Measurements from ENCODE around the gene MAN2B2.
"Not testable (repeated sequence)": the region's sequence is repeated elsewhere in the genome, so short reads cannot be mapped to it uniquely, and the experiment has no call there.

Gene MAN2B2

DNA sequence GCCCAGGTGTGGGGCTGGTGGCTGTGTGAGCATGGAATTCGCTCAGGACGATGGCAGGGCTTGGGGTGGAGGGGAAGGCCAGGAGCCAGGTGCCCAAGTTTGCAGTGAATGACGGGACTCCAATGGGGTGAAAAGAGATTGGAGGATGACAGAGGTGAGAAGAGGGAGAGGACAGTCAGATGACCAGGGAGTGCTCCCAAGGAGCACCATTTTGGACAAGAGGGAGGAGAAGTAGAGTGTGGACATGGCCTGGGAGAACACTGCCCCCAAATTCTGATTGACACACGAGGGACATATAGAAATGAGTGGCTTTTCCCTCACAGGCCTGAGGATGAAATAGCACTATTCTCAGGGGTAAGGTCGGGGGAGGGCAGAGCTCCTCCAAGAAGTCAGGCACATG is 72.2 kb downstream of the MAN2B2 start:
- DNase-seq: no peak

DNA sequence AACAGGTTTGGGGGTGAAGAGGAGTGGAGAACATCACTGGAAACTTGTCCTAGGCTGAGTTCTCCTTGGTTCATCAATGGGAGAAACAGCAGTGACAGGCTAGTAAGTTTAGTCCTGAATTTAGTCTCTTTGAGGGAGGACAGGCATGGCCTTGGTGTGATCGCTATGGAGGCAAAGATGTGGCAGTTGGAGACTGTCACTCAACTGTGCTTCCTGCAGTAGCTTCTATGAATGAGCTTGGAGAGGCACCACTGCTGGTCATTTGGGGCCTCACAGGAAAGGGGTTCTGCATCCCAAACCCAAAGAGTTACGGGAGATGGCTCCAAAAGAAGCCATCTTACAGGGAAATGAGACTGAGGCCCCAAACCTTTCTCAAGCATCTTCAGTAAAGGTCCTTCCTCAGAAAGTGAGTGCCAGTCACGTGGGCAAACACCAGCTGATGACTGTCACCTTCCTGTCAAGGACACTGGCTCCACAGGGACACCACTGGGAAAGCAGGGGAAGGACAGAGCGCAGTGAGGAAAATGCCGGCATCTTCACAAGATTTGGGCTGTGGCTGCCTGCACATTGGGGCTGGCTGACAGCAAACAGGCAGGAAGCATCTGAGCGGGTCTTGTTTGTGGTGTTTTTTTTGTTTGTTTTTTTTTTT is 72.7 kb downstream of the MAN2B2 start:
- DNase-seq: no peak

GRCh38 chr4:6649216-6649615 is 74.2 kb downstream of the MAN2B2 start:
- DNase-seq: no peak

DNA sequence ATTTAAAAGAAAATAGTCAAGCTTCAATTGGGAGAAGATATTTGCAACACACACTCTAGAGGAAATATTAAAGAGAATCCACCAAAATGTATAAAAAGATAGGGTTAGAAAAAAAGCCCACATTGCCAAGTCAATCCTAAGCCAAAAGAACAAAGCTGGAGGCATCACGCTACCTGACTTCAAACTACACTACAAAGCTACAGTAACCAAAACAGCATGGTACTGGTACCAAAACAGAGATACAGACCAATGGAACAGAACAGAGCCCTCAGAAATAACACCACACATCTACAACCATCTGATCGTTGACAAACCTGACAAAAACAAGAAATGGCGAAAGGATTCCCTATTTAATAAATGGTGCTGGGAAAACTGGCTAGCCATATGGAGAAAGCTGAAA is 79.2 kb downstream of the MAN2B2 start:
- DNase-seq: not testable (repeated sequence)

DNA sequence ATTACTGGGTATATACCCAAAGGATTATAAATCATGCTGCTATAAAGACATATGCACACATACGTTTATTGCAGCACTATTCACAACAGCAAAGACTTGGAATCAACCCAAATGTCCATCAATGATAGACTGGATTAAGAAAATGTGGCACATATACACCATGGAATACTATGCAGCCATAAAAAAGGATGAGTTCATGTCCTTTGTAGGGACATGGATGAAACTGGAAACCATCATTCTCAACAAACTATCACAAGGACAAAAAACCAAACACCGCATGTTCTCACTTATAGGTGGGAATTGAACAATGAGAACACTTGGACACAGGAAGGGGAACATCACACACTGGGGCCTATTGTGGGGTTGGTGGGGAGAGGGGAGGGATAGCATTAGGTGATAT is 80.3 kb downstream of the MAN2B2 start:
- not testable (repeated sequence) for DNase-seq

DNA sequence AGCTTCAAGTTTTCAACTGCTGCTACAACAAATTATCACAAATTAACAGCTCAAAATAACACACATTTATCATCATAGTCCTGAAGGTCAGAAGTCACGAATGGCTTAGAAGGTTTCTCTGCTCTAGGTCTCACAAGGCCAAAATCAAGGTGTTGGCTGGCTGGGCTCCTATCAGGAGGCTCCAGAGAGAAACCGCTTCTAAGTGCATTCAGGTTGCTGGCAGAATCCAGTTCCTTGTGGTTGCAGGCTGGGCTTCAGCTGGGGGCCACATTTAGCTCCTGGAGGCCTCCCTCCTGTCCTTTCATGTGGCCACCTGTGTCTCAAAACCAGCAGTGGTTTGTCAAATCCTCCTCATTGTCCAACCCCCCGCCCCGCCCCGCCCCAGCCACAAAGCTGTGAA is 80.9 kb downstream of the MAN2B2 start:
- DNase-seq: no peak

DNA sequence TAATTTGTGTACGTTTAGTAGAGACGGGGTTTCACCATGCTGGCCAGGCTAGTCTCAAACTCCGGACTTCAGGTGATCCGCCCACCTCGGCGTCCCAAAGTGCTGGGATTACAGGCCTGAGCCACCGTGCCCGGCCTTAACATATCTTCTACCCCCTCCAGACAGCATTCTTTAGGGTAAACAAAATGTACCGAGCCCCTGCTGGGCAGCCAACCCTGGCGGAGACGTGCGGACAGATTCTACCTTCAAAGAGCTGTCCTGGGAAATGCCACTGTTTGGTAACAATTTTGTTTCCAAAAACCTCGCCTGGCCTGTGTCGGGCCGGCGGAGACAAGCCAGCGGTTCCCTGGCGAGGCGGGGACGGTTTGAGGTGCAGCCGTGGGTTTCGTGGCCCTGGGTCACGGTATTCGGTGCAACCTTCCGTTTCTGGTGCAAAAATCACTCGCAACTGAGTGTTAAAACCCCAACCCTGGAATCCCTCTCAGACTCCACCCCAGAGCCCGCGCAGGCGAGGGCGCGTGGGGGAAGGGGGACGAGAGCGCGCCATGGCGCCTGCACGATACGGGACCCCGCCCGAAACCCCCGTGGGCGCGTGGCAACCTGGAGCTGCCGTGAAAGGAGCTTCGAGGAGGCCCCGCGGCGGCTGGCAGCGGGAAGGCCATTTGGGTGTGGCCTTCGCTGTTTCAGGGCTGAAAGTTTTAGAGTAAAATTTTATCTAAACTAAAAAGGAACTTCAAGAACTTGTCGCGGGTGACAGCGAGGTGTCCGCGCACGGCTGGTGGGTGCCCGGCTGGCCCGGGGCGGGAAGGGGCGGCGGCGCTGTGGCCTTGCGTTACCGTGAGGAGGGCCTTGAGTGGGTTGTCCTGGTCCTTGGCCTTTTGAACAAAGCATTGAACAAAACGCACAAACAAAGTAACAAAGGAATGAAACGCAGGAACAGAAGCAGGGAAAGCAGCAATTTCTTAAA is 82.5 kb downstream of the MAN2B2 start:
- no peak for DNase-seq

- no peak for DNase-seq
Measured at GRCh38 chr4:6658209-6658595, 83.2 kb downstream of the MAN2B2 start.

DNA sequence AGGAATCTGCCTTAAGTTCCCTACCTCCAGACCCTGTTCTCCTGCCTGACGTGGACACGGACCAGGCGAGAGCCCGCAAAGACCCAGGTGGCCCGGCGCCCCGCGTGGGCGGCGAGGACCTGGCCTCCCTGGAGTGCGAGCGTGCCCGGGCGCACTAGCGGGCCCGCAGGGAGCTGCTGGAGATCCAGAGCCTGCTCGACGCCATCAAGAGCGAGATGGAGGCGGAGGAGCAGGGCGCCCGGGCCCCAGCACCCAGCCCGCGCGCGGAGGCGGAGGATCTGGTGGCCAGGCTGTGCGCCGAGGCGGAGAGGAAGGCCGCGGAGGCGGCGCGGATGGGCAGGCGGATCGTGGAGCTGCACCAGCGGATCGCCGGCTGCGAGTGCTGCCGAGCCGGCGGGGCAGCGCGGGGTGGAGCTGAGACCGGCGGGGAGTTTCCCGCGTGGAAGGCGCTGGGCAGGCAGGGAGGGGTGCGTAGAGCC is 83.6 kb downstream of the MAN2B2 start:
- no peak for DNase-seq

DNA sequence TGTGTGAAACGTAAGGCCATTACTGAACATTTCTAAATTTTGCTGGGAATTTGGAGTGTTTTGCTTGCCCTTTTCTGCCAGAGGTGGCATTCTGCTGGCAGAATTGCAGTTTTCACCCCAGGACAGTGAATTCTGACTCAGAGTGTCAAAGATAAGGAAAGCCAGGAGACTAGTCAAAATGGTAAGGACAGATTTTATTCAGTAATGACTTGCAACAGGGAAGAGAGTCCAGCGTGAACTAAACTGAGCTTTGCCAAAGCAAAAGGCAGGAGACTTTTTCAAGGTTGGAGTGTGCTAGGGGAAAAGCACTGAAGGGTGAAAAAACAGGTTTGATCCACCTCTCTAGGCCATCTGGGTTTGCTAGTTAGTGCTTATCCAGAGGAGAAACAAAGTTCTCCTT is 84.9 kb downstream of the MAN2B2 start:
- no peak for DNase-seq

- DNase-seq: no peak
Measured at GRCh38 chr4:6660430-6660829, 85.4 kb downstream of the MAN2B2 start.

GRCh38 chr4:6662591-6662990 is 87.6 kb downstream of the MAN2B2 start:
- DNase-seq: no peak

DNA sequence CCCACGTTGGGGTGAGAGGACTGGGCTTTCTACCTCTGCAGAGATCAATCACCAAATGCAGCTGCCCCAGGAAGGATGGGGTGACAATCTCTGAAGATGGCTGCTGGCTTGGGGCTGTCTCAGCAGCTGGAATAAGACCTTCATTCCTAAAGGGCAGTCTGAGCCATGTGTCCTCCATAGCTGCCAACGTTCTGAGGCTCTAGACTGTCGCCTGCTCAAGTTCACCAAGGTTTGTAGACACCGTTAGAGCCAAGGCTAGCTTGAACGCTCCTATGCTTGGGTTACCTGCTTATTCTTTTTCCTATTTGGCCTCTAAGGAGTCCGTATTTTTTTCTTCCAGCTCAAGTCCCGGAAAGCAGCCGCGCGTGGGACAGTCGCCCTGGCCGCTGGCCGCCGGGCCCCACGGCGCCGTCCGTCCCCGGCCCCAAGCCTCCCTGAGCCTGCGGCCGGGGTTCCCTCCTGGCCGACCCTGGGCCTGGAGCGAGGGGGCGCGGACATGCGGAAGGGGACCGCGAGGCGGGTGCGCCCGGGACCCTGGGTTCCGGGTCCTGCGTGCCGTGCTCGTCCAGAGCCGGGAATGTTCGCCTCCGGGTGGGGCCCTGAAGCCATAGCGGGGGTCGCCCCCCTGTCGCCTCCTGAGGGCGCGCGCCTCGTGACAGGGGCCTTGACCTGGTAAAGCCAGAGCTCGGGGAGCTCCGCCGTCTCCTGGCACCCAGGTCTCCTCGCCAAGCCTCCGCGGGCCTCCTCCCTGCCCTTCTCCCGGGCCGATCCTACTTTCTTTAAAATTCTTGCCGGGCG is 88.8 kb downstream of the MAN2B2 start:
- DNase-seq: no peak

- no peak for DNase-seq
Measured at GRCh38 chr4:6665320-6665654, 90.3 kb downstream of the MAN2B2 start.

DNA sequence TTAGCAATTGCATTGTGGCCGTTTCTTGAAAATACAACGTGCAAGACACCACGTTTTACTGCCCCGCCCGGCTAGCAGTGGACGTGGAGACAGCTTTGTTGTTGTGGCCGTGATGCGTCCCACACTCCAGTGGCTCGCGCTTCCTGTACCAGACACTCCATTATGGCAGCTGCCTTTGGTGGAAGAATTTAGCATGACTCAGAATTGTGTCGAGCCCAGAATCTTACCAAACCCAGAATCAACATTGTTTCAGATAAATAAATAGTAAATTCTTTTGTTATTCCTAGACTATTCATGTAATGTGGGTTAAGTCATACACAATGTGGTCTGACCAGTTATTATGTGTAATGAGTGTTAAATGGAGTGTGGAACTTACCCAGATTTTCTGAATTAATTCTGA is 93.4 kb downstream of the MAN2B2 start:
- DNase-seq: no peak

GRCh38 chr4:6671648-6672047 is 96.7 kb downstream of the MAN2B2 start:
- no peak for DNase-seq

DNA sequence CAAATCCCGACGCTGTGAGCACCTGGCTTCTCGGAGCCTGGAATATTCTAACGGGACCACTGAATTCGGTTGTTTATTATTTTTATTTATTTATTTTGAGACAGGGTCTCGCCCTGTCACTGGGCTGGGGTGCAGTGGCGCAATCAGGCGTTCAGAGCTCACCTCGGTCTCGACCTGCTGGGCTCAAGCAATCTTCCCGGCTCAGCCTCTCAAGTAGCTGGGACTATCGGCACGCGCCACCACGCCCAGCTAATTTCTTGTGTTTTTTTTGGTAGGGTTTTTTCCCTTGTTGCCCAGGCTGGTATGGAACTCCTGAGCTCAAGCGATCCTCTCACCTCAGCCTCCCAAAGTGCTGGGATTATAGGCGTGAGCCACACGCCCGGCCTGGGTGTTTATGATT is 97.1 kb downstream of the MAN2B2 start:
- DNase-seq: no peak

DNA sequence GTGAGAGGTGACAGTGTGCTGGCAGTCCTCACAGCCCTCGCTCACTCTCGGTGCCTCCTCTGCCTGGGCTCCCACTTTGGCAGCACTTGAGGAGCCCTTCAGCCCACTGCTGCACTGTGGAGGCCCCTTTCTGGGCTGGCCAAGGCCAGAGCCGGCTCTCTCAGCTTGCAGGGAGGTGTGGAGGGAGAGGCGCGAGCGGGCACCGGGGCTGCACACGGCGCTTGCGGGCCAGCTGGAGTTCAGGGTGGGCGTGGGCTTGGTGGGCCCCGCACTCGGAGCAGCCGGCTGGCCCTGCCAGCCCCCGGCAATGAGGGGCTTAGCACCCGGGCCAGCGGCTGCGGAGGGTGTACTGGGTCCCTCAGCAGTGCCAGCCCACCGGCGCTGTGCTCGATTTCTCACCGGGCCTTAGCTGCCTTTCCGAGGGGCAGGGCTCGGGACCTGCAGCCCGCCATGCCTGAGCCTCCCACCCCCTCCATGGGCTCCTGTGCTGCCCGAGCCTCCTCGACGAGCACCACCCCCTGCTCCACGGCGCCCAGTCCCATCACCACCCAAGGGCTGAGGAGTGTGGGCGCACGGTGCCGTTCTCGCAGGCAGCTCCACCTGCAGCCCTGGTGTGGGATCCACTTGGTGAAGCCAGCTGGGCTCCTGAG is 97.7 kb downstream of the MAN2B2 start:
- not testable (repeated sequence) for DNase-seq
